Mesendoderm (in vitro differentiated cells): ENCODE results near the gene CXorf58. TPM values are rescaled to one million over a fixed set of nuclear protein-coding genes. Genes with fewer than 3 reads are reported as not detected.
"Not testable (repeated sequence)": the region's sequence is repeated elsewhere in the genome, so short reads cannot be mapped to it uniquely, and the experiment has no call there.

ENCODE experiments used
- DNase-seq: peaks from one replicate; pipeline ENCODE4 v3.0.0; 2013
- H2AK5ac ChIP-seq: 2 replicates; pipeline ENCODE4 v1.6.1; 2013; ENCODE audit warnings: low read length, inconsistent platforms
- H2BK120ac ChIP-seq: 2 replicates; pipeline ENCODE4 v1.6.1; 2013; ENCODE audit warnings: low read depth, mild to moderate bottlenecking, low read length, moderate library complexity, mixed read lengths
- H2BK15ac ChIP-seq: replicated peaks from 2 replicates; pipeline ENCODE4 v1.6.1; 2013; ENCODE audit warnings: low read depth, mild to moderate bottlenecking, moderate library complexity
- H2BK5ac ChIP-seq: 2 replicates; pipeline ENCODE4 v1.6.1; 2013; ENCODE audit warnings: low read length, inconsistent platforms
- H3K18ac ChIP-seq: 2 replicates; pipeline ENCODE4 v1.6.1; 2013; ENCODE audit warnings: mild to moderate bottlenecking, low read length, mixed read lengths
- H3K23ac ChIP-seq: one replicate; pipeline ENCODE4 v1.6.1; 2013; ENCODE audit warnings: low read length
- H3K27ac ChIP-seq: 2 replicates; pipeline ENCODE4 v1.5.1; 2013; ENCODE audit warnings: low read depth, mild to moderate bottlenecking, inconsistent platforms, low read length, moderate library complexity
- H3K27me3 ChIP-seq: 2 replicates; pipeline ENCODE4 v1.6.1; 2013; ENCODE audit warnings: low read length, control low read depth, mild to moderate bottlenecking, inconsistent platforms; ENCODE audit not compliant: insufficient read depth, poor library complexity
- H3K36me3 ChIP-seq: 2 replicates; pipeline ENCODE4 v1.6.1; 2013; ENCODE audit warnings: low read length, inconsistent platforms; ENCODE audit not compliant: control insufficient read depth, insufficient read depth
- H3K4ac ChIP-seq: one replicate; pipeline ENCODE4 v1.6.1; 2013; ENCODE audit warnings: low read depth, mild to moderate bottlenecking, low read length, moderate library complexity
- H3K4me1 ChIP-seq: 2 replicates; pipeline ENCODE4 v1.6.1; 2013; ENCODE audit warnings: low read depth, low read length, inconsistent platforms; ENCODE audit not compliant: control insufficient read depth
- H3K4me2 ChIP-seq: 2 replicates; pipeline ENCODE4 v1.6.1; 2013; ENCODE audit warnings: low read length
- H3K4me3 ChIP-seq: 2 replicates; pipeline ENCODE4 v1.5.1; 2013; ENCODE audit warnings: mild to moderate bottlenecking, low read length
- H3K56ac ChIP-seq: one replicate; pipeline ENCODE4 v1.6.1; 2013; ENCODE audit warnings: low read length
- H3K79me1 ChIP-seq: 2 replicates; pipeline ENCODE4 v1.6.1; 2013; ENCODE audit warnings: low read length, inconsistent platforms
- H3K79me2 ChIP-seq: 2 replicates; pipeline ENCODE4 v1.6.1; 2013; ENCODE audit warnings: mild to moderate bottlenecking, low read length; ENCODE audit not compliant: control insufficient read depth, insufficient read depth
- H3K9ac ChIP-seq: 2 replicates; pipeline ENCODE4 v1.6.1; 2013; ENCODE audit warnings: low read length, inconsistent platforms
- H4K5ac ChIP-seq: one replicate; pipeline ENCODE4 v1.6.1; 2013; ENCODE audit warnings: low read length
- H4K8ac ChIP-seq: one replicate; pipeline ENCODE4 v1.6.1; 2013; ENCODE audit warnings: low read depth, mild to moderate bottlenecking, control low read depth, low read length, moderate library complexity
- WGBS: extraction: QIAGEN DNeasy Blood & Tissue Kit; methylation state at CpG from one replicate; pipeline ENCODE4 v1.1.7; 2013; ENCODE audit warnings: low lambda C conversion rate, missing lambda C conversion rate; ENCODE audit not compliant: insufficient coverage; ENCODE audit errors: extremely low coverage; 5-methylcytosine and 5-hydroxymethylcytosine counted together
- polyA plus RNA-seq, 2 experiments: library from polyadenylated mRNA; stranded (reverse); fragments of 200-250 nt; gene quantifications; one replicate each; pipeline ENCODE4 v1.2.3, GENCODE V29; 2013

The CXorf58 gene, protein sequence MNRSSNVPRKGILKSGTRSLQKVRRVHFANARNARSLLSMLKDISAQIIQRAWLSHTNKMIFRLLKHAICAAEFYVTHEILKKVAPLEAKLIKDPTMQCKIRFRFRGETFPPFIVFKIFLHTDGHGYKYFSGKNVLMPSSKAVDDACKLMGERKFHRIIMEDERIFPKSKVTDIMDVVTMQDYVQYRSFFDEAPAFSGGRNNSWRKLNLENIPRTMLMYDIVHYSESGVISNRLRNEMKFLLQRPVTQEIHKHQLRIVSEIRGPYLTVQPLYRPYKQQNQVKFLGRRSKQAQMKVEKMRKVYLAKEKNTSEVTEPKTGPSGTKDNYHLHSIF
- polyA plus RNA-seq (2013, experiment 1 of 2), result 0.03 TPM
- polyA plus RNA-seq (2013, experiment 2 of 2), result 0.03 TPM

DNA sequence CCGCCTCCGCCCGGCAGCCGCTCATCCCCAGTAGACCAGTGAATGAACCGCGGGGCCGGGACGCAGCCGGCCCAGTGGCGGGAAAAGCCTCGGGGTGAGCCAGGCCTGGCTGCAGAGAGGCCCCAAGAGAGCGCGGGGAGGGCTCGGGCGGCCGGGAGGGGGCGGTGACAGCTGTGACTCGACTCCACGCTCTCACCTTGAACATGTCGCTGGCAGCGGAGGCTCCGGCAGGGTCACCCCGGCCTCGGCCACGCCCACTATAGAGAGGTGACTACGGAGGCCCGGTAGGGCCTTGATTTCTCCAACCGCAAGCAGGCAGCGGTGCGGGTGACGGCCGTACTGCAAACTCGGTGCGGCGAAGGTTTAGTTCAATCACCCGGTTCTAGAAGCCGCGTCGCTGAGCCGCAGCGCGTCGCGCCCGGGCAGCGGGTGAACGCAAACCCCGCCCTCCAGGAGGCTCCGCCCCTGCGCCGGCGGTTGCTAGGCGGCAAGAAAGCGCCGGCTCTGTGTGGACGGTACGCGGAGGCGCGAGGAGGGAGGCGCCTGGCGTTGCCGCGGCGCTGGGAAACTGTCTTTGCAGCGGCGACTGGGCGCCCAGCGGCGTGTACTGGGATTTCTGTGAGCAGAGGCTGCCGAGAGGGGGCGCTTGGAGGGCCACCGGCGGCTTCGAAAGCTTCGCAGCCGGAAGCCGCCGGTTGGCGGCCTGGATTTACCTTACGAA lies at the start of gene CXorf58, which contains the start of gene APOO:
Gene CXorf58, plus strand, starts transcription at position 509 of the 721 bp plus-strand sequence. CDS start 2,297 bp downstream, outside the sequence.
Gene APOO, minus strand, starts transcription at position 441 of the 721 bp plus-strand sequence. Its CDS starts 236 bp downstream, at position 205.
- no CpG with 5 or more reads among the region's 81 CpGs for WGBS

GRCh38 chrX:23859238-23859637 lies 48.6 kb upstream of the CXorf58 start:
- not testable (repeated sequence) for H3K4me2 ChIP-seq, H2BK15ac ChIP-seq, H3K27me3 ChIP-seq, H3K79me2 ChIP-seq, H2AK5ac ChIP-seq, H3K9ac ChIP-seq, H2BK120ac ChIP-seq, H3K4ac ChIP-seq, H3K18ac ChIP-seq, DNase-seq, H3K4me3 ChIP-seq, H3K23ac ChIP-seq, H3K27ac ChIP-seq, H3K79me1 ChIP-seq, H2BK5ac ChIP-seq, H3K4me1 ChIP-seq, H3K36me3 ChIP-seq, H4K8ac ChIP-seq, H4K5ac ChIP-seq, H3K56ac ChIP-seq
- WGBS, result no CpG with 5 or more reads among the region's 7 CpGs

More for the DNA sequence above, at the start of gene CXorf58, which contains the start of gene APOO:
- H2BK120ac ChIP-seq, result no peak within 1 kb of the TSS
- H3K79me1 ChIP-seq, result no peaks in the 10 kb centered on the region
- no peaks in the 10 kb centered on the region for H3K79me2 ChIP-seq
- H3K27ac ChIP-seq, result peak within 1 kb of the TSS; percentile 66
- no peak within 1 kb of the TSS for H2BK5ac ChIP-seq
- H2AK5ac ChIP-seq, result no peak within 1 kb of the TSS
- H3K23ac ChIP-seq, result no peak within 1 kb of the TSS
- H3K4me1 ChIP-seq, result no peaks in the 10 kb centered on the region
- no peak within 1 kb of the TSS for H3K4ac ChIP-seq
- peak within 1 kb of the TSS; percentile 52 for H3K18ac ChIP-seq
- H4K5ac ChIP-seq, result no peak within 1 kb of the TSS
- no peaks in the 10 kb centered on the region for H3K36me3 ChIP-seq
- peak within 1 kb of the TSS; percentile 65 for H3K4me3 ChIP-seq
- peak within 1 kb of the TSS; percentile 80 for H3K9ac ChIP-seq
- no peak within 1 kb of the TSS for H2BK15ac ChIP-seq
- H3K4me2 ChIP-seq, result peak within 1 kb of the TSS; percentile 42
- DNase-seq, result peak; percentile 95
- H3K27me3 ChIP-seq, result no peaks in the 10 kb centered on the region
- H4K8ac ChIP-seq, result no peak within 1 kb of the TSS
- H3K56ac ChIP-seq, result peak within 1 kb of the TSS; percentile 86

DNA sequence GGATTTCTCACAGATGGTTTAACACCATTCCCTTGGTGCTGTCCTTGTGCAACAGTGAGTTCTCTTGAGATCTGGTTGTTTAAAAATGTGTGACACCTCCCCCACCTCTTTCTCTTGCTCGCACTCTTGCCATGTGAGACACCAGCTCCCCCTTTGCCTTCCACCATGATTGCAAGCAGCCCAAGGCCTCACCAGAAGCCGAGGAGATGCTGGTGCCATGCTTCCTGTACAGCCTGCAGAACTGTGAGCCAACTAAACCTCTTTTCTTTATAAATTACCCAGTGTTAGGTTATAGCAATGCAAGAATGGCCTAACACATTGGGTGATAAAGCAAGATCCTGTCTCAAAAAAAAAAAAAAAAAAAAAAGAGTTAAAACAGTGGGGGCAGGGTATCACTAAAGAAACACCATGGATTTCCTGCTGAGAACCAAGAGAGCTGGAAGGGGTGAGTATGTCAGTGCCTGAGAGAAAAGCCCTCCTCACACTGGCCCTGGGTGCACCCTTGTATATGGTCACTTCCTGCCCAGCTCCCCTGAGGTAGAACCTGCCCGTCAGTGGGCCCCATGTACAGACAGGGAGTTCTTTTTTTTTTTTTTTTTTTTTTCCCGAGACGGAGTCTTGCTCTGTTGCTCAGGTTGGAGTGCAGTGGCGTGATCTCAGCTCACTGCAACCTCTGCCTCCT lies 46.5 kb upstream of the CXorf58 start:
- Histone ChIP-seq H4K5ac (no peak overlapping the region), H2AK5ac (no peak overlapping the region), H2BK5ac (no peak overlapping the region), H3K4me3 (no peak overlapping the region), H3K4ac (no peak overlapping the region), H3K18ac (no peak overlapping the region), H3K4me1 (no peaks in the 10 kb centered on the region), H3K79me1 (no peaks in the 10 kb centered on the region), H3K79me2 (no peaks in the 10 kb centered on the region), H3K27ac (no peak overlapping the region), H4K8ac (no peak overlapping the region), H3K23ac (no peak overlapping the region), H2BK120ac (no peak overlapping the region), H2BK15ac (no peak overlapping the region), H3K56ac (no peak overlapping the region), H3K36me3 (no peaks in the 10 kb centered on the region), H3K9ac (no peak overlapping the region), H3K27me3 (no peaks in the 10 kb centered on the region), H3K4me2 (no peak overlapping the region)
- no CpG with 5 or more reads among the region's 6 CpGs for WGBS
- peak; percentile 10 for DNase-seq

DNA sequence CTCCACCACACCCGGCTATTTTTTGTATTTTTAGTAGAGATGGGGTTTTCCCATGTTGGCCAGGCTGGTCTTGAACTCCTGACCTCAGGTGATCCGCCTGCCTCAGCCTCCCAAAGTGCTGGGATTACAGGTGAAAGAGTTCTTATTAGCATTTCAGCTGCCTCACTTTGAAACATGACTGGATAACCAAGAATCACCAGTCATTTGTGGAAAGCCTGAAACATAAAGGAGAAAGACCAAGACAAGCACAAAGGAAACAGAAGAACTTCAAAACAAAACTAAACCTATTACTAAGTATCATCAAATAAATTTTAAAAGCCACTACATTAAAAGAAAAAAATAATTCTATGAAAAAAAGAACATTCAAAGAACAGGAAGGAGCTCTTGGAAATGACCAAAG lies 45.9 kb upstream of the CXorf58 start:
- not testable (repeated sequence) for H2AK5ac ChIP-seq, H4K5ac ChIP-seq, H3K56ac ChIP-seq, H3K9ac ChIP-seq, H3K23ac ChIP-seq, H3K4me2 ChIP-seq, H2BK120ac ChIP-seq, H3K79me2 ChIP-seq, DNase-seq, H3K4me1 ChIP-seq, H4K8ac ChIP-seq, H2BK15ac ChIP-seq, H3K18ac ChIP-seq, H3K79me1 ChIP-seq, H3K27me3 ChIP-seq, H2BK5ac ChIP-seq, H3K36me3 ChIP-seq, H3K4ac ChIP-seq, H3K27ac ChIP-seq, H3K4me3 ChIP-seq
- no CpG with 5 or more reads among the region's 2 CpGs for WGBS

DNA sequence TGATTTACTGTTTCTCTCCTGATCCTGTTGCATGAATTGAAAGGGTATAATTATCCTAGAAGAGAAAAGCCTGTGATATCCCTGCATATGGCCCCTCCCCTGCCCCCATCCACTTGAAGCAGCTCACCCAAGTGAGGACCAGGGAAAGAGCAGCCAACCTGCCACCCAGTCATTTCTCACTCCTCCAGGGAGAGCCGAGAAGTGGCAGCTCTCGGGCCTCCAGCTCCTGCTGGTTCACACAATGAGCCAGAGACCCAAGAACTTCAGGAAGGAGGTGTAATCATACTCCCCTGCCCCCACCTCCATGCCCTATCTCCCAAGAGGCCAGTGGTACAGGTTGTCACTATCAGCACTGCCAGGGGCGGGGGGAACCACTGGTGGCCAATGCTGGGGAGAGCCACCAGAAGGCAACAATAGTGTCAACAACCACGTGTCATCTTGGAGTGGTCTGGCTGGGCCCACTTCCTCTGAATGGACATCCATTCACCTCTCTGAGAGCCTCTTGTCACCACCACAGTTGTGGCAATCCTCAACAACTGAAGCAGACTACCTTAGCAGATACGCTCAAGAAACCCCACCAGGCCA lies 43.0 kb upstream of the CXorf58 start:
- no peak overlapping the region for H2BK15ac ChIP-seq
- no CpG with 5 or more reads among the region's 5 CpGs for WGBS

More for the DNA sequence above, 43.0 kb upstream of the CXorf58 start:
- Histone ChIP-seq H3K56ac (no peak overlapping the region), H3K4me3 (no peak overlapping the region), H3K23ac (no peak overlapping the region), H2BK120ac (no peak overlapping the region), H3K27me3 (no peaks in the 10 kb centered on the region), H3K79me1 (no peaks in the 10 kb centered on the region), H2AK5ac (no peak overlapping the region), H3K4ac (no peak overlapping the region), H3K18ac (no peak overlapping the region), H3K79me2 (no peaks in the 10 kb centered on the region), H4K5ac (no peak overlapping the region), H3K9ac (no peak overlapping the region), H4K8ac (no peak overlapping the region), H3K4me2 (no peak overlapping the region), H3K27ac (no peak overlapping the region), H2BK5ac (no peak overlapping the region), H3K36me3 (no peaks in the 10 kb centered on the region), H3K4me1 (no peaks in the 10 kb centered on the region)
- peak; percentile 11 for DNase-seq
